NCI-H345 treated with DMSO at 0.1 percent for 48 hours (cell line): ENCODE measurements around the gene SUFU.
A peak's percentile ranks its signal among the peaks of the same experiment; 100 is the strongest.

Experiments used
- DNase-seq: peaks from one replicate; lab custom pipeline; 2025; ENCODE audit not compliant: unreplicated experiment; lab: John Stamatoyannopoulos, UW

SUFU gene

GRCh38 chr10:102668326-102669107 lies 164.7 kb downstream of the SUFU start:
- DNase-seq, result no peak

GRCh38 chr10:102669206-102670064 lies 165.7 kb downstream of the SUFU start:
- no peak for DNase-seq

- no peak for DNase-seq
Measured at GRCh38 chr10:102670065-102670670, 166.4 kb downstream of the SUFU start.

- DNase-seq, result no peak
Measured at GRCh38 chr10:102670871-102671434, 167.2 kb downstream of the SUFU start.

GRCh38 chr10:102673236-102673818 lies 169.6 kb downstream of the SUFU start:
- DNase-seq, result no peak

GRCh38 chr10:102673819-102674511 lies 170.2 kb downstream of the SUFU start:
- no peak for DNase-seq

- no peak for DNase-seq
Measured at GRCh38 chr10:102674566-102674965, 170.8 kb downstream of the SUFU start.

- DNase-seq, result no peak
Measured at GRCh38 chr10:102675011-102675665, 171.4 kb downstream of the SUFU start.

GRCh38 chr10:102675666-102676533 lies 172.1 kb downstream of the SUFU start:
- no peak for DNase-seq

GRCh38 chr10:102676534-102677315 lies 173.0 kb downstream of the SUFU start:
- no peak for DNase-seq

GRCh38 chr10:102677331-102678067 lies 173.7 kb downstream of the SUFU start:
- DNase-seq, result no peak

GRCh38 chr10:102678068-102678400 lies 174.3 kb downstream of the SUFU start:
- DNase-seq, result no peak

- DNase-seq, result peak; percentile 48
Measured at GRCh38 chr10:102678842-102679289, 175.1 kb downstream of the SUFU start.

GRCh38 chr10:102679596-102679995 lies 175.8 kb downstream of the SUFU start:
- DNase-seq, result no peak

- no peak for DNase-seq
Measured at GRCh38 chr10:102681696-102682095, 177.9 kb downstream of the SUFU start.

GRCh38 chr10:102682416-102682815 lies 178.6 kb downstream of the SUFU start:
- no peak for DNase-seq

GRCh38 chr10:102682981-102683380 lies 179.2 kb downstream of the SUFU start:
- no peak for DNase-seq
